Immature natural killer cell (primary cell): ENCODE data around the gene PREX1. TPM values are rescaled to one million over a fixed set of nuclear protein-coding genes. Genes with fewer than 3 reads are reported as not detected.
A peak's percentile ranks its signal among the peaks of the same experiment; 100 is the strongest.
"Not testable (repeated sequence)": the region's sequence is repeated elsewhere in the genome, so short reads cannot be mapped to it uniquely, and the experiment has no call there.

Source experiments
- DNase-seq, 3 donors: peaks; one replicate each; pipeline ENCODE4 v3.0.0; 2022; ENCODE audit warnings: mixed read lengths in 1 of 3
- H3K27ac Mint-ChIP-seq, 6 donors: one replicate each; pipeline ENCODE4 v1.8.0; 2020; ENCODE audit warnings: mixed read lengths in 6 of 6, mild to moderate bottlenecking in 5 of 6, inconsistent platforms in 4 of 6, moderate library complexity in 3 of 6
- H3K27me3 Mint-ChIP-seq, 3 donors: one replicate each; pipeline ENCODE4 v1.8.0; 2020 to 2021; ENCODE audit warnings: low read depth in 3 of 3, mild to moderate bottlenecking in 3 of 3, mixed read lengths in 3 of 3, moderate library complexity in 3 of 3, inconsistent platforms in 1 of 3
- H3K36me3 Mint-ChIP-seq, 3 donors: one replicate each; pipeline ENCODE4 v1.8.0; 2020; ENCODE audit warnings: mixed read lengths in 3 of 3, inconsistent platforms in 2 of 3, mild to moderate bottlenecking in 2 of 3
- H3K4me1 Mint-ChIP-seq, 2 donors: one replicate each; pipeline ENCODE4 v1.8.0; 2020; ENCODE audit warnings: inconsistent platforms in 2 of 2, mild to moderate bottlenecking in 2 of 2, mixed read lengths in 2 of 2, moderate library complexity in 1 of 2
- H3K4me3 Mint-ChIP-seq, 5 donors: one replicate each; pipeline ENCODE4 v1.8.0; 2020; ENCODE audit warnings: mild to moderate bottlenecking in 5 of 5, mixed read lengths in 5 of 5, inconsistent platforms in 3 of 5, moderate library complexity in 3 of 5
- H3K9me3 Mint-ChIP-seq, 6 donors: one replicate each; pipeline ENCODE4 v1.8.0; 2020; ENCODE audit warnings: mild to moderate bottlenecking in 6 of 6, mixed read lengths in 6 of 6, inconsistent platforms in 4 of 6, moderate library complexity in 3 of 6
- polyA plus RNA-seq, 3 donors: library from polyadenylated mRNA; unstranded; fragments of 300-500 nt; fragmentation: Illumina TruSeq; gene quantifications; one replicate each; pipeline ENCODE4 v1.2.3, GENCODE V29; 2021

The PREX1 gene
- polyA plus RNA-seq, 3 donors from 2014 or later: 30.5 to 94.3 (median 54.9) TPM

- Mint-ChIP-seq H3K4me1 (peaks cover 0 to 100% of the 10 kb centered on the region in 2 donors), H3K27me3 (peaks cover 6 to 18% (median 15%) of the 10 kb centered on the region in 3 donors), H3K36me3 (peaks cover 0 to 7% (median 3%) of the 10 kb centered on the region in 3 donors), H3K27ac (peak overlapping the region; percentile 97 to 100 (median 98)), H3K4me3 (peak overlapping the region; percentile 82 to 92 (median 84)), H3K9me3 (no peaks in the 10 kb centered on the region)
- no peak for DNase-seq
Observed at GRCh38 chr20:48761874-48762273, 65.9 kb downstream of the PREX1 start.

DNA sequence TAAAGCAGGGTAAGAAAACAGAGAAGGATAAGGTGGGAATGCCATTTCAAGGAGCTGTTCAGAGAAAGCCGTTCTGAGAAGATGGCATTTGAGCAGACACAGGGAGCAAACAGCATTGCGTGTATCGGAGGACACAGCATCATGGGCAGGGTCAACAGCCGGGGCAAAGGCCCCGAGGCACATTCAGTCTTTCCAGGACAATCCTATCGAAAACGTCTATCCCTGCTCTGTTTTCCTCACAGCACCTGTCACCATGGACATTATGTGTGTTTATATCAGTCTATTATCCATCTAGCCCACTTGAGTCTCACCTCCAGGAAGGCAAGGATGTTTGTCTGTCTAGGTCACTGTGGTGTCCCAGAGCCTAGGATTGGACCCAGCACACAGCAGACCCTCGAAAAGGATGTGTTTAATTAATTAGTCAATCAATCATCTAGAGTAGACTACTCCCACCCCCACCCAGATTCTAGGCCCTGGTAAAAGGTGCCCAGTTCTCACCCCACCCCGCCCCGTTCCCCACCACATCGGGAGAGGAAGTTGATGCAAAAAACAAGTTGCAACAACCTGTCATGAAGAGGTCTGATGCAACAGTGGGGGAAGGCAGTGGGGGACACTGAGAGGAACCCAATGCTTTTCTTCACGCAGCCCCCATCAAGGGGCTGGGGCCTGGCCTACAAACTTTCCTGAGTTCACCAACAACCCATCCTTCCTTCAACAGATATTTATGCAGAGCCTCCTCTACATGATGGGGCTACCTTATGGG, 66.6 kb downstream of the PREX1 start:
- Mint-ChIP-seq H3K27ac (peak overlapping the region; percentile 97 to 100 (median 98)), H3K4me1 (peaks cover 0 to 100% of the 10 kb centered on the region in 2 donors), H3K4me3 (peak overlapping the region; percentile 82 to 92 (median 84)), H3K27me3 (peaks cover 6 to 17% (median 15%) of the 10 kb centered on the region in 3 donors), H3K36me3 (peaks cover 0 to 7% (median 6%) of the 10 kb centered on the region in 3 donors), H3K9me3 (no peaks in the 10 kb centered on the region)
- DNase-seq: peak; percentile 73 to 74 (median 74)

- Mint-ChIP-seq H3K27ac (peak overlapping the region; percentile 97 to 100 (median 98)), H3K9me3 (no peaks in the 10 kb centered on the region), H3K4me3 (peak overlapping the region; percentile 82 to 92 (median 84)), H3K27me3 (peaks cover 6 to 17% (median 15%) of the 10 kb centered on the region in 3 donors), H3K36me3 (peaks cover 3 to 10% (median 9%) of the 10 kb centered on the region in 3 donors), H3K4me1 (peaks cover 0 to 100% of the 10 kb centered on the region in 2 donors)
- DNase-seq: peak; percentile 86 to 88 (median 87)
Observed at GRCh38 chr20:48760403-48760983, 67.3 kb downstream of the PREX1 start.

DNA sequence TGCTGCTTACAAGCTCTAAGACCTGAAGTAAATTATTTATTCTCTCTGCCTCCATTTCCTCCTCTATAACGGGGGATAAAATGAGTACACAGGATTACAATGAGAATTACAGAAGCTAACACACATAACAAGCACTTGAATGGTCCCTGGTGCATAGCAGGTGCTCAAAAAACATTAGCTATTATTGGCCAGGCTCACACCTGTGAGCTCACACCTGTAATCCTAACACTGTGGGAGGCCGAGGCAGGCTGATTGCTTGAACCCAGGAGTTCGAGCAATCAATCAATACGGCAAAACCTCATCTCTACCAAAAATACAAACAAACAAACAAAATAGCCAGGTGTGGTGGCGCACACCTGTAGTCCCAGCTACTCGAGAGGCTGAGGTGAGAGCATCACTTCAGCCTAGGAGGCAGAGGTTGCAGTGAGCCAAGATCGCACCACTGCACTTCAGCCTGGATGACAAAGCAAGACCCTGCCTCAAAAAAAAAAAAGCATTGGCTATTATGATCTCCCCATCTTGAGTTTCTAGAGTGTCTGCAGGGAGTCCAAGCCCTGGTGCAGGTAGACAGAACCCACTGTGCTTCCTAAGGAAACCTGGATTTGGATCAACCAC, 68.1 kb downstream of the PREX1 start:
- peaks cover 0 to 100% of the 10 kb centered on the region in 2 donors for H3K4me1 Mint-ChIP-seq
- H3K27me3 Mint-ChIP-seq: peaks cover 6 to 17% (median 15%) of the 10 kb centered on the region in 3 donors
- peak overlapping the region; percentile 97 to 100 (median 98) for H3K27ac Mint-ChIP-seq
- no peak for DNase-seq
- H3K9me3 Mint-ChIP-seq: no peaks in the 10 kb centered on the region
- H3K36me3 Mint-ChIP-seq: peaks cover 10 to 16% (median 10%) of the 10 kb centered on the region in 3 donors
- peak overlapping the region; percentile 82 to 92 (median 84) for H3K4me3 Mint-ChIP-seq

GRCh38 chr20:48758206-48758820, 69.5 kb downstream of the PREX1 start:
- Mint-ChIP-seq H3K36me3 (peaks cover 15 to 23% (median 18%) of the 10 kb centered on the region in 3 donors), H3K9me3 (no peaks in the 10 kb centered on the region), H3K4me3 (peak overlapping the region; percentile 71 to 92 (median 87)), H3K27me3 (peaks cover 6 to 17% (median 15%) of the 10 kb centered on the region in 3 donors), H3K4me1 (peaks cover 0 to 99% of the 10 kb centered on the region in 2 donors), H3K27ac (peak overlapping the region; percentile 97 to 100 (median 98))
- DNase-seq: peak; percentile 83 to 85 (median 83)

- H3K9me3 Mint-ChIP-seq, DNase-seq: not testable (repeated sequence)
- Mint-ChIP-seq H3K27me3 (peaks cover 6 to 19% (median 15%) of the 10 kb centered on the region in 3 donors), H3K27ac (peak overlapping the region; percentile 97 to 100 (median 98)), H3K36me3 (peaks cover 15 to 28% (median 26%) of the 10 kb centered on the region in 3 donors), H3K4me3 (peak overlapping the region; percentile 44 to 87 (median 51)), H3K4me1 (peaks cover 0 to 99% of the 10 kb centered on the region in 2 donors)
Observed at GRCh38 chr20:48756774-48757173, 71.0 kb downstream of the PREX1 start.

- H3K4me3 Mint-ChIP-seq: no peak overlapping the region
- peaks cover 5 to 12% (median 7%) of the 10 kb centered on the region in 3 donors for H3K27me3 Mint-ChIP-seq
- H3K36me3 Mint-ChIP-seq: peaks cover 15 to 28% (median 26%) of the 10 kb centered on the region in 3 donors
- peak overlapping the region in 4 of 6 donors; percentile 13 to 98 (median 66) for H3K27ac Mint-ChIP-seq
- peaks cover 0 to 99% of the 10 kb centered on the region in 2 donors for H3K4me1 Mint-ChIP-seq
- no peak for DNase-seq
- H3K9me3 Mint-ChIP-seq: no peaks in the 10 kb centered on the region
Observed at GRCh38 chr20:48754292-48754691, 73.5 kb downstream of the PREX1 start.

GRCh38 chr20:48752963-48753362, 74.8 kb downstream of the PREX1 start:
- Mint-ChIP-seq H3K9me3 (no peaks in the 10 kb centered on the region), H3K27ac (peak overlapping the region; percentile 92 to 98 (median 96)), H3K27me3 (peaks cover 2 to 12% (median 4%) of the 10 kb centered on the region in 3 donors), H3K4me1 (peaks cover 0 to 99% of the 10 kb centered on the region in 2 donors), H3K36me3 (peaks cover 15 to 28% (median 26%) of the 10 kb centered on the region in 3 donors), H3K4me3 (peak overlapping the region; percentile 67 to 91 (median 82))
- DNase-seq: no peak

DNA sequence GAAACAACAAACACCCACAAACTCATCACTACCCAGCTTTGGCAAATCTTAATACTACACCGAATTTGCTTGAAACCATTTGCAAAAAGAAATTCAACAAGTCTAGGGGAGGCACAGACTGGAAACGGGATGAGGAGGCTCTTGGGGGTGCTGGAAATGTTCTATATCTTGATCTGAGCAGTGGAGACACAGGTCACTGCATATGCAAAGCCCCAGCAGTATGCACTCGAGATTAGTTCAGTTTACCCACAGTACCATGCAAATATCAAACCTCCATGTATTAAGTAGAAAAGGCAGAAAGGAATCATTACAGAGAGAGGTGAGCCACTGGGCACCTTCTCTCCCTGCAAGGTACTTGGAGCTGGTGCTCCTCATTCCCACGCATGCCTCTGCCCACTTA, 75.9 kb downstream of the PREX1 start:
- Mint-ChIP-seq H3K4me3 (peak overlapping the region; percentile 67 to 91 (median 76)), H3K27me3 (peaks cover 2 to 8% (median 4%) of the 10 kb centered on the region in 3 donors), H3K36me3 (peaks cover 15 to 26% (median 25%) of the 10 kb centered on the region in 3 donors), H3K27ac (peak overlapping the region; percentile 92 to 98 (median 96)), H3K9me3 (no peaks in the 10 kb centered on the region), H3K4me1 (peaks cover 2 to 97% of the 10 kb centered on the region in 2 donors)
- DNase-seq: no peak

DNA sequence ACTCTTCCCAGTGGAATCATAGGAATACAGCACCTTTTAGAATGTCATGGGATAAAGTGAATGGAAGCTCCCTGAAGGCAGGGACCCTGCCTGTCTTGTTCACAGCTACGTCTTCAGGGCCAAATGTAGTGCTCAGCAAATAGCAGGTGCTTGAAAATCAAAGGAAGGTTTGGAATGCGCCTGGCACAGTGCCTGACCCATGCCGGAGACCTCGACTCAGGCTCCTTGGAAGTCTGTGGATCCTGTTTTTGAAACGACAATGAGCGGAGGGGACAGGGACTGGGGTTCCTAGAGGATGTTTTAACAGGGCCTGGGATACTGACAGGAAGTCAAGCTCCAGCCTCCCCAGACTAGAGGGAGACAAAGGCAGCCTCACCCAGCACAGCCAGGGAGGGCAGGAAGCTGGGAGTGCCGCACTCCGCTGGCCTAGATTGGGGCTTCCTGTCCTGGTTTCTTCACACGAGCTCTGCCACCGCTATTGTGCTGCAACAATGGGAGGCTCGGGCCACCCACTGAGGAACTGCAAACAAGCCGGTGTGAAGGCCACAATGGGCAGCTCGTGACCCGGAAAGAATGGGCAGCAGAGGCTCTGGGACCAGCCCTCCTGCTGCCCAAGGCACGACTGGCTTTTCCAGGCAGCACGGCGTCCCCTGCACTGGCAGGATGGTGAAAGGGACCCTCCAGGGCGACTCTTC, 76.7 kb downstream of the PREX1 start:
- H3K4me1 Mint-ChIP-seq: peaks cover 10 to 94% of the 10 kb centered on the region in 2 donors
- peaks cover 19 to 26% (median 22%) of the 10 kb centered on the region in 3 donors for H3K36me3 Mint-ChIP-seq
- H3K4me3 Mint-ChIP-seq: peak overlapping the region; percentile 67 to 91 (median 76)
- peaks cover 2 to 8% (median 4%) of the 10 kb centered on the region in 3 donors for H3K27me3 Mint-ChIP-seq
- H3K27ac Mint-ChIP-seq: peak overlapping the region; percentile 92 to 98 (median 96)
- DNase-seq: peak; percentile 67 to 70 (median 69)
- no peaks in the 10 kb centered on the region for H3K9me3 Mint-ChIP-seq

DNA sequence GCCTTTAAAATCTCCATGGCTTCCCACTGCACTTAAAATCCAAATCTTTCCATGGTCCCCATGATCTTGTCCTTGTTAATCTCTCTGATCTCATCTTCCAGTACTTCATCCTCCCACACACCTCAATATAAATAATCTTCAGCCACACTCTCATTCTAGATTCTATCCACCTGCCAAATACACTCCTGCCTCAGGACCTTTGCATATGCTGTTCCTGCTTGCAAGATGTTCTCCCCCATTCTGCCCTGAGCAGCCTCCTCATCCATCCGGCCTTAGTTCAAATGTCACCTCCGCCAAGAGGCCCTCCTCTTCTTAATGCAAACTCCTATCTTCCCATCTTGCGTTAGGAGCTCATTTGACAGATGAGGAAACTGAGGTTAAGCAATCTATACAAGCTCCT, 77.4 kb downstream of the PREX1 start:
- H3K4me3 Mint-ChIP-seq: peak overlapping the region; percentile 61 to 88 (median 75)
- H3K27me3 Mint-ChIP-seq: peaks cover 2 to 8% (median 4%) of the 10 kb centered on the region in 3 donors
- no peak for DNase-seq
- peaks cover 15 to 22% (median 21%) of the 10 kb centered on the region in 3 donors for H3K36me3 Mint-ChIP-seq
- H3K4me1 Mint-ChIP-seq: peaks cover 15 to 91% of the 10 kb centered on the region in 2 donors
- H3K9me3 Mint-ChIP-seq: no peaks in the 10 kb centered on the region
- H3K27ac Mint-ChIP-seq: peak overlapping the region; percentile 92 to 98 (median 96)

DNA sequence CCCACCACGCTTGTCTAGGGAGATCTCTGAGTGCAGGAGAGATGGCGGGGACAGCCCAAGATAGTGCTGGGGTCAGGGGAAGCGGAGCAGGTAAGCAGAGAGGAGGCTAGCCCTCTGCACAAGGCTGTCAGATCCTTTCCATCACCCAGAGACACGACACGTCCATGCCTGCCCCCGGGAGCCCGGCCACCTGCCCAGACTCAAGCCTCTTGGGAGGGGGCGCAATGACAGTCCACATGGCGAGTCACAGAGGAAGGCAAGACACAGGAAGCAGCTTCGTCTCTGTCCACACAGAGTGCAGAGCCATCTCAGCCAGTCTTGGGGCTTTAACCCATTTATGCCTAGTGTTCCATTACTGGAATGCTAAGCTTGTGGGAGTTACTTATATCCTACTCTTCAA, 78.4 kb downstream of the PREX1 start:
- no peak for DNase-seq
- Mint-ChIP-seq H3K9me3 (no peaks in the 10 kb centered on the region), H3K36me3 (peaks cover 9 to 16% (median 16%) of the 10 kb centered on the region in 3 donors), H3K27ac (peak overlapping the region; percentile 85 to 96 (median 94)), H3K27me3 (peaks cover 2 to 8% (median 4%) of the 10 kb centered on the region in 3 donors), H3K4me1 (peaks cover 19 to 84% of the 10 kb centered on the region in 2 donors), H3K4me3 (peak overlapping the region; percentile 61 to 88 (median 69))
